ENCODE measurements around the gene ANKFN1. TPM values are rescaled to one million over a fixed set of nuclear protein-coding genes. Genes with fewer than 3 reads are reported as not detected.

Gene ANKFN1
- total RNA-seq, 1 experiment from 2014 or later = not detected

DNA sequence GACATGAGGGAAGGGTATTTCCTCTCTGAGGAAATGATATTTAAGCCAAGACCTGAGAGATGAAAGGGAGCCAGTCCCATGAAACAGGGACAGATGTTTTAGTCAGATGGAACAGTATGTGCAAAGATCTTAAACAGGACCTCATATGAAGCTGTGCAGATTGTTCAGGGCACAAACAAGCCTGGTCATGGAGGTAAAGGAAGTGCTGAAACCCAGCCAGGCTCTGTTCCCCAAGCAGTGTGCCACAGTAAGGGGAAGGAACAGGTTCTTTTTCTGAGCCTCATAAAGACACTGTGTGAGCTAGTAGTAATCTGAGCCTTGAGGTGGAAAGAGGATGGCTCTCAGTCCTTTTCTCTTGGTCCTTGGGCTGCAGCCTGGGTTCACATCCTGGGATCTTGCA is 159.9 kb downstream of the ANKFN1 start:
- no peak for DNase-seq (ENCODE audit: low spot score)
- in situ Hi-C loops (cut with HindIII; ENCODE audit: low sequenced_read_pairs) = no loop called here

DNA sequence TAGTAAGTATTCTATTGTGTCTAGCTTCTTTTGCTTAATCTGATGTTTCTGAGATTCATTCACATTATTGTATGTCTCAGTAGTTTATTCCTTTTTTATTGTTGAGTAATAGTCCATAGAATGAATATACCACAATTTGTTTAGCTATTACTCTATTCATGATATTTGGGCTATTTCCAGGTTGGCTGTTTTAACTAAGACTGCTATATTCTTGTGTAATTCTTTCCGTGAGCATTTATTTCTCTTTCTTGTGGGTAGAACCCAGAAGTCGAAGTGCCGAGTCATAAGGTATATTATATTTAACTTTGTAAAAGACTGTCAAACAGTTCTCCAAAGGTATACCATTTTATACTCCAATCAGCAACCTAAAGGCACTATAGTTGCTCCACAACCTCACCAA is 160.8 kb downstream of the ANKFN1 start:
- in situ Hi-C loops (cut with HindIII; ENCODE audit: low sequenced_read_pairs) = no loop called here
- no peak for DNase-seq (ENCODE audit: low spot score)

DNA sequence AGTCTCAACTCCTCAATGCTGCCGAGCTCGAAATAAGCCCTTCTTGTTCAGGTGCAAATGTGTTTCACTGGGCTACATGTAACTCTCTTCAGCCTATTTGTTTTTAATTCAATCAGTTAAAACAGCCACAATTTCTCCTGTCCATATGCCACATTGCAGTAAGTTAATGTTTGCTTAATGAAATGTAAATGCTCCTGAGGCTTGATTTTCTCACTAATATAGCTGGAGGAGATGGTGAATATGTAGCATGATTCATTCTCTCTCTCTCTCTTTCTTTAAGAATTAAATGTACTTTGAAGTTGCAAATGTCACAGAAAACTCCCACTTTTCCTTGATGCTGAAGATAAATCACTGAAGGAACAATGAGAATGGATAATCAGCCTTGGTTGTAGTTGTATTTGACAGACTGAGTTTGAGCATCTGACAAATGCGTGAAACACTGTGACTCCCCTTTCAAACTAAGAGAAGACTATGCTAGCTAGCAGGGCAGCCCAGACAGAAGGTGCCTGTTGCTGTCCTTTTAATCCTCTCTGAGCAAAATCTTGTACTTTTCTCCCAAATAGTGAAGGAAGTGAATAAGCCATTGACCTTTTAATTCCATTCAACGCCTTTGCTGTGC is 161.8 kb downstream of the ANKFN1 start:
- in situ Hi-C loops (cut with HindIII; ENCODE audit: low sequenced_read_pairs) = no loop called here

DNA sequence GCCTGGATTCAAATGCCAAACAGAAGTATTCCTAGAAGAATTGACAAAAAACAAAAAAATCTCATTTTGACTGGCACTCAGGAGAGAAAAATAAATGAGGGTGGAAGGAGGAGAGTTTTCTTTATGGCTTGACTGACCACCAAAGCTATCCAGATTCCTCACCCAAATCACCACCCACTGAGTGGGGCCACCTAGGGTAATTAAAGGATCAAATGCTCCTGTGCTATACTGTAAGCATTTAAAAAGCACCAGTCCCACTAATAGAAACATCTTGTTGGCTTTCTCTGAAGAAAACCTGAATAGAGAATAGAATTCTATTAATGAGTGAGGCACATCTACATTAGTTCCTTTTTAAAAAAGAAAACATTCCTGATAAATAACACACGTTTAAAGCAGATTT is 163.3 kb downstream of the ANKFN1 start:
- DNase-seq (ENCODE audit: low spot score) = no peak
- in situ Hi-C loops (cut with HindIII; ENCODE audit: low sequenced_read_pairs) = no loop called here

More for the DNA sequence above, 161.8 kb downstream of the ANKFN1 start:
- DNase-seq (ENCODE audit: low spot score) = no peak

DNA sequence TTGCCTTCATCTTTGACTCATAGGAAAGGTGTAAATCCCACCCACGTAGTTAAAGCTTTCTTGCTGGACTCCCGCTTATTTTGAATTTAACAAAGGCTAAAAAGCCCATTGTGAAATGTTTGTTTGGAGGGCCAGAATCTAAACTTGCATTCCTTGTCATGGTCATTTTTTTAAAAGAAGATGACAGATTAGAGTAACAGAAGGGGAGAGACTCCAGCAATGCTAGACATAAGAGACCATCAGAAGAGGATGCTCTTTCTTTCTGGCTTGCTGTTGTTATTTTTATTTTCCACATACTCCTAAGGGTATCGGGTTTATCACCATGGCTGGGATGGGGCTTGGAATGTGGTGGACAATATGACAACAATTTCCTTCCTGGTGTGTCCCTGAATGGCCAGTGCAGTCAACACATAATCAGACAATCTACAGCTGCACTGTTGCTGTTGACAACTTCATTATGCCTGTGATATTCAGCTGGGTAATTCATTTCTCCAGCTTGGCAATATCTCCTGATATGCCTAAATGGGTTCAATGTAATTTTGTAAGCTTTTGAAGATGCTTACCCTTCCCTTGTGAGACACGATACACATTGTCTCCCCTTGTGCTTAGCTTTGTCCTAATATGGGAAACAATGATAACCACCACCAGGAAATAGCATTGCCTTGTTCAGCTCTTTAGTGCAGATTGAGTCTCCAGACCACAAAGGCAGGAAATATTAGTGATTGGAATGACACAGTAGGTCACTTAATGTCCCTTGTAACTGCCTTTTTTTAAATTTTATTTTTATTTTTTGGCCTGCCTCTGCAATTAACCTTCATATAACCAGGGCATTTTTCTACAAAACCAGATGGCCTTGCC is 164.3 kb downstream of the ANKFN1 start:
- in situ Hi-C loops (cut with HindIII; ENCODE audit: low sequenced_read_pairs) = no loop called here
- no peak for DNase-seq (ENCODE audit: low spot score)

DNA sequence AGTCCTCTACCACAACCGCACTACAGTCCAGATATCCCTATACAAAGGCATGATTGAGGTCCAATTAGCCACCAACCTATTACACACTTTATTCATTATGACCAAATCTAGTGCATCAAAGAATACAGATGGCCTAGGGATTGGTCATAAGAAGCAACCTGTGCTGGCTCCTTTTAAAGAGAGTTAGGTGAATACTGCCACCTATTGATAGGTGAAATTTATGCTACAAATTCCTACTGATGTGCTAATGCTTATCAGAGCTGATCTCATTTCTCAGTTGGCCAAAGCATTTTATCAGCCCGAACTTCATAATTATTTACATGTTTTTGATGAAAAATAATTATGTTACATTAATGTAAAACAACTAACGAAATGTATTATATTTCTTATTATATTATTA is 166.3 kb downstream of the ANKFN1 start:
- peak; percentile 6 for DNase-seq (ENCODE audit: low spot score)
- in situ Hi-C loops (cut with HindIII; ENCODE audit: low sequenced_read_pairs) = no loop called here

DNA sequence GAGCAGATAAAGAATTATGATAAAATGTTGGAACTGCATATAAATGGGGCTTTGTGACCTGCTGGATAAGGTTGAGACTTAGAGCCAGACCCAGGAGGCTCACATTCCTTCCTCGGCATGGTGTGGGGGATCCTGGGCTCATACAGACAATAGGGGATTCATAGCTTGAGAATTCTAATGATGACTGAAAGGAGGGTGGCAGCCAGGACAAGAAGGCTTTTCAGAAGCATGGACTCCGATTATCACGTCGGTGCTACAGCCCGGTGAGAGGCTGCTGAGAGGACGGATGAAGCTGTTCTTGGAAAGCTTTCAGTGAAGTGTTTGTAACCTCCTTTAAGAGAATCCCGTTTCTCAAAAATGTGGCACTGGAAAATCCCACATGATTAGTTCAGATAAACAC is 167.2 kb downstream of the ANKFN1 start:
- no peak for DNase-seq (ENCODE audit: low spot score)
- in situ Hi-C loops (cut with HindIII; ENCODE audit: low sequenced_read_pairs) = no loop called here

DNA sequence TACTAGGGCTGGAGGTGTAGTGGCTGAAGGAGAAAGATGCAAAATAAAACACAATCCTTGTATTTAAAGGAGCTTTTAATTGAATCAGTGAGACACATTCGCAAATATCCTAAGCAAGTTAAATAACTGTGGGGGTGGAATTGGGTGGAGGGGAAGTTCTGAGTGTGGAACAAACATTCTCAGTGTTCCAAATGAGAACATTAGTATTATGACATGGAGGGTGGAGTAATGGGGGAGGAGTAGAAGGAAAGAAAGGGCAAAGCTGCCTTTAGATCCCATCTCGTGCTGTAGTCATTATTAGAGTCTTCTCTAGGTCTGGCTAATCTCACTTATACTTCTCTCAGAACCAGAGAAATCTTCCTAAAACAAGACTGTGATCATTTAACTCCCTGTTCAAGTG is 169.7 kb downstream of the ANKFN1 start:
- DNase-seq (ENCODE audit: low spot score) = no peak
- in situ Hi-C loops (cut with HindIII; ENCODE audit: low sequenced_read_pairs) = no loop called here

DNA sequence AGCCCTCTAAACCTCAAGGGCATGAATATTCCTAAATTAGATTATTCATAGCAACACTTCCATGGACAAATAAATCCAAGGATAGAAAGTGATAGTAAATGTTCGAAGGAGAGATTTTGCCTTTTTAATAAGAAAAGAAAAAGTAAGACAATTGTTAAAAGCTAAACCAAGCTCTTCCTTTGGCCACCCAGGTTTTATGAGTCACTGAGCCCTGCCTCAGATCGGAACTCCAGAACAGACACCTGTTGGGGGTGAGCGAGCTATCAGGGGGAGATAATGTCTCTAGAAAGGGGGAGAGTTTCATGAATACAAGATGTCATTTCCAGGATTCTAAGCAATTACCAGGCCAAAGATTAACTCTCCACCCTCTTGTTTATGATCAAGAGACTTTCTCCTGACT is 171.4 kb downstream of the ANKFN1 start:
- no peak for DNase-seq (ENCODE audit: low spot score)
- in situ Hi-C loops (cut with HindIII; ENCODE audit: low sequenced_read_pairs) = no loop called here

DNA sequence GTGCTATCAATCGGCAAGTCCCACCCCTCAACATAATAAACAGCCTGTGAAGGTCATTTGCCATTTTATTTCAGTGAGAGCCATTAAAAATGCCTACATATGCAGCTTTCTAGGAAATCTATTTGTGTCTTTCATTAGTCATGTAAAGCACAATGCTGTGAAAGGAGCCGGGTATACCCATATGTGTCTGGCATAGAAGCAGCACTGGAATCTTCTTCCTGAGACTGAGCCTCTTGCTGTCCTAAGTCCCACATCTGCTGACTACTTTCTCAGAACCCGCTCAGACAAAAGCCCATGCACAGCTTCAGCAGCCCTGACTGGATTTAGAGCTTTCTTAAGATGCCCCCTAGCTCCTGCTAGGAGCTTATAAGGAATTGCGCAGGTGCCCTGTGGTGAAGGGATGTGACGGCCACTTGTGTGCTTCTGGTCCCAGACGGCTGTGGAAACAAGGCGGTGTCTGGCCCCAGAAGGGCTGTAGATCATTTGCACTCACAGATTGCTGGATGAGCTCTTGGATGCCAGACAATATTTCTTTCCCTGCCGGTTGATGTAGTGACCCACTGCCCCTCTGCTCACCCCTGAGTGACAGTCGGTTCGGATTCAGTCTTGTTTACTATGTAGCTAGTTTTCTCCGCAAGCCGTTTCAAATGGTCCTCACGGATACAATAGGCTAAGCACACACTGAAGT is 172.2 kb downstream of the ANKFN1 start:
- in situ Hi-C loops (cut with HindIII; ENCODE audit: low sequenced_read_pairs) = no loop called here
- DNase-seq (ENCODE audit: low spot score) = no peak

DNA sequence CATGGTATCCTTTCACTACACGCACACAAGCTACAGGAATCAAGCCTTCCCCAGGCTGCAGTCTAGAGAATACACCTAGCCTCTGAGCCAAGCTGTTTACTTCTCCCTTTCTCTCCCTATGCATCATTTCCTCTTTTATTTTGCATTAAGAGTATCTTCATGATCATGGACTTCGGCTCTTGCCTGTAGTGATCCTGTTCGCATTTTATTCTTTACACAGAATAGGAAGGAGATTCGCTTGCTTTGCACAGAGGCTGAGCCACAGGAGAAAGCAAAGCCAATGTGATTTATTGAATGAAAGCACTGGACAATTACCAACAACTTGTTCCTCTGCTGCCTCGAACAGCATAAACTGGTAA is 172.7 kb downstream of the ANKFN1 start:
- DNase-seq (ENCODE audit: low spot score) = no peak
- in situ Hi-C loops (cut with HindIII; ENCODE audit: low sequenced_read_pairs) = no loop called here

DNA sequence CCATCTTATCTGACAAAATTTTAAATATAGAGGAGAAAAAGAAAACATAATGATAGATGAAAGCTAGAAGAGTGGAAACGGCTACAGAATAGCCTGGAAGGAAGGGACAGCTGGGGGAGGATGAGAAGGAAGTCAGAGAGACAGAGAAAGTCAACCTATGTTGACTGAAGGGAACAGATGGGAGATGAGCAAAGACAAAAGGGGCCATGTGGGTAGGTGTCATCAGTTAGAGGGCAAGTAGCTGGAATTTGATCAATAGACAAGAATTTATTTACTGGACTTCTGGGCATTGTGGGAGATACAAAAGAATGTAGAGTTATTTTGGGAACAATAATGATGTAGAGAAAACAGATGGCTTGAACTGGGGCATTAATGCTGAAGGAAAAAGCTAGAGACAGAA is 194.4 kb downstream of the ANKFN1 start:
- no peak for DNase-seq (ENCODE audit: low spot score)
- in situ Hi-C loops (cut with HindIII; ENCODE audit: low sequenced_read_pairs) = no loop called here

DNA sequence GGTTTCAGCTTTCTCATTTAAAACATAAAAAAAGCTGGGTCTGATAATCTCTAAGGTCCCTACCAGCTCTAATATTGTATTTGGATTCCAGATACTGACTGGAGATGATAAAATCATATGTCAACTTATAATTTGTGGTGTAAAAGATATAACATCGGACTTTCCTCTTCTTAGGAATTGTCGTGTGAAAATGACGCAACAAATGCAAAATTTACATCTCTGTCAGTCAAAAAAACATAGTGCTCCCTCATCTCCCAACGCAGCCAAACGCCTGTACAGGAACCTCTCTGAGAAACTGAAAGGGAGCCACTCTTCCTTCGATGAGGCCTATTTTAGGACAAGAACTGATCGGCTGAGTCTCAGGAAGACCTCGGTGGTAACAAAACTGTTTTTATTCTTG is 197.3 kb downstream of the ANKFN1 start:
- in situ Hi-C loops (cut with HindIII; ENCODE audit: low sequenced_read_pairs) = no loop called here
- DNase-seq (ENCODE audit: low spot score) = no peak

DNA sequence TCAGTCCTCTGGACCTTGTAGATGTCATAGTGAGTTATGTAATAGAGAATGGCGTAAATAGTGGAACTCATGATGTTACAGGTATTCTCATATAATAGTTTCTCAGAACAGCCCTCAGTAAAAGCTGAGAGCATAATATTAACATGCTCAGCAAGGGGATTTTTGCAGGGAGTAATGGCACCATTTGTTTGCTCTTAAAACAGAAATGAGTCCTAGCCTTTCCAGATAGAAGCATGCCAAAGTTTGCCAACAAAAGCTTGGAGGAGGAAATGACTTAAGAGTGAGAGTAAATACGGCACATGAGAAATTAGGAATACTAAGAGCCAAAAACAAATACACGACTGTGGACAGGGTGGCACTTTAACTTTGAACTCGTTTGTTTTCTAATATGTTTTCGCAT is 198.4 kb downstream of the ANKFN1 start:
- no peak for DNase-seq (ENCODE audit: low spot score)
- in situ Hi-C loops (cut with HindIII; ENCODE audit: low sequenced_read_pairs) = no loop called here

DNA sequence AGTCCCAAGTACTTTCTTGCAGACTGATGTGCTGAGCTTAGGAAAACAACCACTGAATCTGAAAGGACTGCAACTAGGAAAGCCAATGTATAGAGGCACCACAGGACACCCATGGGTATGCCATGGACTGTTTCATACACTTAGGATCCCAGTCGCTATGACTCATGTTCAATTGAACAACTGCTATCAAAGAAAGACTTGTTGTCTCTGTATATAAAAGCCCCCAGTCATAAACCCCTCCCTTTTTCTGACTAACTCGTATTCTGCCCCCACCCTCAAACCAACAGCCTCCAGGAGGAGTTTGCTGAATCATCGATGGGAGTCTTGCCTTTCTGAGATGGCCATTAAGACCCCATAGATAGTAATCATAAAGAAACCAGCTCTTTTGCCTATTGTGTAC is 205.4 kb downstream of the ANKFN1 start:
- DNase-seq (ENCODE audit: low spot score) = no peak
- in situ Hi-C loops (cut with HindIII; ENCODE audit: low sequenced_read_pairs) = no loop called here

DNA sequence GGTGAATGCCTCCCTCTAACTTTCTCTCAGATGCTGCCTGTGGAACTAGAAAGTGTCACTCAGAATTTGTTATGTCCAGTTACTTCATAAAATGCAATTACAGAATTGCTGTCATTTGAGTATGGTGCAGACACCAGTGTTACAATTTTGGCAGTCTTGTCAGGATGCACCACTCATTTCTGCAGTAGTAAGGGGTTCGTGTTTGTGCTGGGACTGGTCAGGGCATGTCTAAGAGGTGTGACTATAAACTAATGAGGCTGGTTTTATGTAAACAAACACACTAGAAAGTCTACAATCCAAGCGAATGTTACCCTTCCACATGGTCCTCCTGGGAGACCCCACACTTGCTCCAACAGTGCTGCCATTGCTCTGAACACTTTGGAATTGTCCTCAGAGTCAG is 206.2 kb downstream of the ANKFN1 start:
- DNase-seq (ENCODE audit: low spot score) = no peak
- in situ Hi-C loops (cut with HindIII; ENCODE audit: low sequenced_read_pairs) = no loop called here

DNA sequence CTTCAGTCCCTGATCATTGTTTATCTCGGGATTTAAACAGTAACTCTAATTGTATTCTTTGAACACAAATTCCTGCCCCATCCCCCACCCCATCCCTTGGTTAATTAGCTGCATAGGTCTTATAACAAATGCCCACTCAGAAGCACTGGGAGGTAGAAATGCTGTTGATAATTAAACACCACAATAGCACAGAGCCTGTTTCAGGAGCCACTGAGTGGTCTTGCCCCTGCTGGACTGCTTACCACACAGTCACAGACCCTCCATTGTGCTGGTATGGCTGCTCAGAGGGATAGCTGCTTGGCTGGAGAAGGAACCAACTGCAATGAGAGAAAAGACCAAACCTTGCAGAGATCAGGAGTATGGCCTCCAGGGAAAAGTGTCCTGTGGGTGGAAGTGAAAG is 214.1 kb downstream of the ANKFN1 start:
- no peak for DNase-seq (ENCODE audit: low spot score)
- in situ Hi-C loops (cut with HindIII; ENCODE audit: low sequenced_read_pairs) = no loop called here

DNA sequence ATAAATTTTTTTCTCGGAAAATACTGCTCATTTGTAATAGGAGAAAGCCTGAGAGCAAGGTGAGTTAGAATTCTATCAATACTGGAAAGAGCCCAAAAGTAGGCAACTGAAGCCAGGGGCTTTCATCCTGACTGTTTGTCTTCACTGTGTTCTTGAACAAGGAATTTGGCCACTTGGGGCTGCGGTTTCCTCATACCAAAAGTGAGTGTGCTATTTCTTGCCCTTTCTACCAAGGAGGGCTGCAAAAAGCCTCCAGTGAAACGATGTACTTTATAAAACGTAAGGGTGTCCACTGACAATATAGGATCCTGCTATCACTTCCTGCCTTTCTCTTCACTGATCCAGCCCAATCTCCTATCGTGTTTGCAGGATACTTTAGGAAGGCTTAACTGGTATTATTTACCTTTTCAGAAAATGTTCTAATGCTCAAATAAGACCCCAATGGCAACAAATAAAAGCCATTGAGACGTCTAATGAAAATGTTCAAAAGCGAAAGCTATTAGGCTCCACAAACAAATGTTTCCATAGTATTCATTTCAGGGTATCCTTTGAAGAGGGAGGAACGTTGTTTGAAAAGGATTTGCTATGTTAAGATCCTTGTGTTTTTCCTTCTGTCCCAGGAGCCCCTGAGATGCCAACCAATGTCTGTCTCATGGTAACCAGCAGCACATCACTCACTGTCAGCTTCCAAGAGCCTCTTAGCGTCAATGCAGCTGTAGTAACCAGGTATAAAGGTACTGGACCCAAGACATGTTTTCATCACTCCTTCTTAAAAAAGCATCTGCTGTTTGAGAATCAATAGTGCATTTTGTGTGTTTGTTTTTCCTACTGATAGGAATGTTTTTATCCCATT is 220.9 kb downstream of the ANKFN1 start:
- in situ Hi-C loops (cut with HindIII; ENCODE audit: low sequenced_read_pairs) = no loop called here
- DNase-seq (ENCODE audit: low spot score) = no peak

DNA sequence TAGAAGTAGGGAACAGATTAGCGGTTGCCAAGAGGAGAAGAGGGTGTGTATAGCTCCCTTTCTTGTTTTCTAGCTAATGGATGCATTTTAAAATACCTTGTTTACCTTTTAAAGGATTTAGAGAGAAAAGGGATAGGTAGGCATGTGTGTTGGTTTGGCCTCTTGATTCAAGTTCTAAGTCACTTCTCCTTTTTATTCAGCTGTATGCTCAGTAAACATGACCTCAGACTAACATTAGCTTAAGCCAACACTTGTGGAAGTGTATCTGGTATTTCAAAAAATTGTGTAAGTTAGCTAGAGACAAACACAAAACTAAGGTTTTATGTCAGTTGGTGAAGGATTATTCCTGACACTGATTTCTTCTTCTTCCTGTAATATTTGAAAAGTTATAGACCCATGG is 236.1 kb downstream of the ANKFN1 start:
- no peak for DNase-seq (ENCODE audit: low spot score)
- in situ Hi-C loops (cut with HindIII; ENCODE audit: low sequenced_read_pairs) = no loop called here

DNA sequence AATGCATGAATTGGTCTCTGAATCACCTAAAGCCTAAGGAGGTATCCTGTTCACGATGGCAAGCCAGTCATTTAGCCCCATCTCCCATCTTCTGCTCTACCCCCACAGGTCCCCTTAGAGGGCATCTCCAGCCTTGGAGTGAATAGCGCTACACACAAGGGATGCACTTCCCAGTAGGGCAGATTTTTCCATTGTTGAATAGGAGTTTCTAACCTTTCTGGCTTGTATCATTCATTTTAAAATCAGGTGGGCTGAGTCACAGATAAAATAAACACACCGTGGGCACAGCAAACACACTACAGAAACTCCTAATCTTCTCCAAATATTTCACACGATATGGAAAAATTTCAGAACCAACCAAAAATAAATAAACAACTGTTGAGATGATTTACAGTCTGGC is 239.0 kb downstream of the ANKFN1 start:
- in situ Hi-C loops (cut with HindIII; ENCODE audit: low sequenced_read_pairs) = no loop called here

More for the DNA sequence above, 239.0 kb downstream of the ANKFN1 start:
- DNase-seq (ENCODE audit: low spot score) = no peak
